GM23248 (cell line): ENCODE measurements around the gene EPS8.

ENCODE experiments used
- EZH2 ChIP-seq: fragments of 200-600 bp; sonication (generic); IDR thresholded peaks from 2 replicates; pipeline ENCODE4 v1.6.1; 2018; ENCODE audit warnings: antibody characterized with exemption, mild to moderate bottlenecking; ENCODE audit not compliant: insufficient read depth, poor library complexity, severe bottlenecking
- EZH2phosphoT487 ChIP-seq: fragments of 200-600 bp; sonication (generic); IDR thresholded peaks from 2 replicates; pipeline ENCODE4 v1.6.1; 2018; ENCODE audit warnings: antibody characterized with exemption, moderate library complexity, mild to moderate bottlenecking, low read depth; ENCODE audit not compliant: insufficient read depth

GRCh38 chr12:15776532-15776931 is 12.7 kb downstream of the EPS8 start:
- TF ChIP-seq EZH2 (no peak), EZH2phosphoT487 (no peak)
